NOMO-1 (cell line): ENCODE data around the gene INCA1.

Experiments
- DNase-seq, 2 experiments: peaks; one replicate each; lab custom pipeline; 2025; ENCODE audit not compliant: unreplicated experiment in 2 of 2; lab: John Stamatoyannopoulos, UW

INCA1 gene

DNA sequence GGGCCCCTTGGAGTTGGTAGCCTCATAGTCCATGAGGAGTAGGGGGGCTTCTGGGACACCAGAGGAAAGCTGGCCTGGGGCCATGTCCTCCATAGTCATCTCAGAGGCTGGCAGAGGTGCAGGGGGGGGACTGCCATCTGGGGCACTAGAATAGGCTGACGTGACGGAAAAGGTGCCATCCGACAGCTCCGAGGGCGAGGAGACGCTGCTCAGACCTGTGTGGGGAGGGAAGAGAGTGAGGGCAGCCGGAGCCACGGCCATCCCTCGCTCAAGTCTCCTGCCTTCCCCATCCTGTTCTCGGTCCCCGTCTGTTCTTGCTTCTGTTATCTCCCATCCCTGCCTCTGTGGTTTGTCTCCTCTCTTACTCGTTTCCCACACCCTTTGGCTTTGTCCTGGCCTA lies 25.0 kb downstream of the INCA1 start:
- no peak for DNase-seq

GRCh38 chr17:4971826-4972225 lies 25.5 kb downstream of the INCA1 start:
- DNase-seq, result no peak

DNA sequence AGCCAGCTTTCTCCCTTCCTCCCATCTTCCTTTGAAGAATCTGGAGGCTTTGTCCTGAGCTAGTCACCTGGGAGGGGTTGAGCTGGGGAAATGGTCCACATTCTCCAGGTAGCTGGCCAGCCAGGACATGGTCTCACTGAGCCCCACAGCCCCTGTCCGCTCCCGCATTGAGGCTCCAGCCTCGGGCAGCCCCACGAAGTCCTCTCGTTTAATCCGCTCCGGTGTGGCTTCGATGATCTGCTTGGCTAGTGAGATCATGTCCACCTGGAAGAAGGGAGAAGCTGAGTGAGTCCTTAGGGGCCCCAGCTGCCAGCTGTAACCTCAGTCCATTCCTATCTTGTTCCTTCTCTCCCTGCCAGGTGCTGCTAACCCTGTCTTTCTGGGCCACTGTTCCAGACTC lies 27.0 kb downstream of the INCA1 start:
- DNase-seq, result no peak

DNA sequence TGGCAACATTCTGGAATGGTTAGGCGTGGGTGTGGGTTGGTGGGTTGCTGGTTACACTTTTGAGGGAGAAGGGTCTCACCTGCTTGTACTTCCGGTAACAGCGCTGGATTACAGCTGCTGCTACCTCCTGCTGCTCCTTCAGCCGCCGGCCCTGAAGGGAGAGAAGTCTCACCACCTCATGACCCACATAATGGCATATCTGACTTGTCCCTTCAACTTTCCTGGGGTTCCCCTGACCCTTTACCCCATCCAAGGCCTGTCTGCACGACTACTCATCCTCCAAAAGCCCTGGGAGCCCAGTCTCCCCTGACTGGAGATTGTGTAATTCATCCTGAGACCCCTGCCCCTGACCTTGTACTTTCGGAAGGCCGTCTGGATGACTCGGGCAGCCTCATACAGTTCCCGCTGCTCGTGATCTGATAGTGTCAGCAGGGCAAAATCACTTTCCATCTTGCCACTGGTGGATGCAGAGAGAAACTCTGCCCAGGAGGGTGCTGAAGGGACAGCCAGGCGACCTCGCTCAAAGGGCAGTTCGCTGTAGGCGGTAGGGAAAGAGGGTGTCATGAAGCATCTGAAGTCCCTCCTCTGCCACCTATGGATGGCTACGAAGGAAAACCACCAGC lies 27.7 kb downstream of the INCA1 start:
- DNase-seq, result no peak

- no peak for DNase-seq
These were observed 28.2 kb downstream of the INCA1 start for GRCh38 chr17:4969047-4969550.

- DNase-seq, result no peak
These were observed 28.8 kb downstream of the INCA1 start for GRCh38 chr17:4968486-4969046.

GRCh38 chr17:4967539-4968485 lies 29.5 kb downstream of the INCA1 start, which contains the start of gene SPAG7:
Gene SPAG7, minus strand, starts transcription at chr17:4967817. Its CDS starts 13 bp downstream, at chr17:4967804.
- peak; percentile 93 to 95 for DNase-seq

DNA sequence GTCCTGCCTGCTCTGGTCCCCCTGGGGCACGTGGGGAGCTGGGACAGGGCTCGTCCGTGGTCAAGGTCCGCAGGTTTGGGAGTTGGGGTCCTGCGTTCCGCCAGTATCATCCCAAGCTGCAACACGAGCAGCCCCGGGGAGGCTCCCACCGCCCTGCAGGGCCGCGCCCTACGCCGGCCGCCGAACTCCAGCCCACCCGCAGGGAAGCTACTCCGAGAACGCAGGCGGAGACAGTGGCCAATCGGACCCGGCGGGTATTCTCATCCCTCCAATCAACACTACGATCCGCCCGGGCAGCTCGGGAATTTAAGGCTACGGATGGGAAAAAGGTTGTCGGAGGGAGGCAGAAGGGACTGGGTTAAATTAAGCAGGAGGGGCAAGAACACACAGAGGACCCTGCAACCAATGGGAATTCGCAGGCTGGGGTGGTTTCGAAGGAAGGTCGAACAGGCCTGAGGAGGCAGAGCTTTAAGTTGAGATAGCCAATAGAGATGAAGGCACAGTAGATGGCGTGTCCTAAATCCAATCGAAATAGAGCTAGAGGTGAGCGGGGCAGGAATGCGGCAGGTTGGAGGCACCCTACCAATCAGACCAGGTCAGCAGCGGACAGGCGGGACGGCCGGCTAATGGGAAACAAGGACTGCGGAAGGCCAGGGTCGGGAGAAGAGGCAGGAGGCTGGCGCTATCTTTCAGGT lies 30.3 kb downstream of the INCA1 start:
- DNase-seq, result peak; percentile 99 to 100

GRCh38 chr17:4965311-4965986 lies 31.9 kb downstream of the INCA1 start:
- no peak for DNase-seq

DNA sequence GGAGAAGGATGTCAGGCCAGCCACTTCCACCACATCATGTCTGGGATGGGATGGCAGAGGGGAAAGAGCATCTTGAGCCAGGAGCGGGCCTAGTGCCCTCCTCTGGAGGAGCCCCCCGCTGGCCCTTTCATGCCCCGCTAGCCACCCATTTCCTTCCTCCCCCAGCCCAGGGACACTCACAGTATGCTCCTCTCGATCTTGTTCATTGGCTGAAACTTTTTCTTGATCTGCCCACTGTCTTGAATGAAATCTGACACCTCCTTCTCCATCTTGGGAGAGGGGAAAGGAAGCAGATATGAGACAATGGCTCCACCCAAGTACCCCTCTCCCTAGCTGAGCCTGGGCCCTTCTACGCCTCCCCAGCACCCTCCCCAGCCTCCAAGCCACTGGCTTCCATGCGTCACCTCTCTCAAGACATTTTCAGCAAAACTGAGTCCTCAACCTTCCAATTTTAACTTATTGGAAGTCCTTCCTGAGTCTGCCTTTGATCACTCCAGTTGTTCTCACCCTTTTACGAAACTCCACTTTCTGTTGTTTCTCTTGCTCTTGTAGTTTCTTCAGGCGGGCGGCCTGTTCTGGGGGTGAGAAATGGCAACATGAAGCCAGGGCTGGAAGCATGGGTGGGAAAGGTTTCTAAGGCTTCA lies 36.9 kb downstream of the INCA1 start:
- DNase-seq, result no peak

DNA sequence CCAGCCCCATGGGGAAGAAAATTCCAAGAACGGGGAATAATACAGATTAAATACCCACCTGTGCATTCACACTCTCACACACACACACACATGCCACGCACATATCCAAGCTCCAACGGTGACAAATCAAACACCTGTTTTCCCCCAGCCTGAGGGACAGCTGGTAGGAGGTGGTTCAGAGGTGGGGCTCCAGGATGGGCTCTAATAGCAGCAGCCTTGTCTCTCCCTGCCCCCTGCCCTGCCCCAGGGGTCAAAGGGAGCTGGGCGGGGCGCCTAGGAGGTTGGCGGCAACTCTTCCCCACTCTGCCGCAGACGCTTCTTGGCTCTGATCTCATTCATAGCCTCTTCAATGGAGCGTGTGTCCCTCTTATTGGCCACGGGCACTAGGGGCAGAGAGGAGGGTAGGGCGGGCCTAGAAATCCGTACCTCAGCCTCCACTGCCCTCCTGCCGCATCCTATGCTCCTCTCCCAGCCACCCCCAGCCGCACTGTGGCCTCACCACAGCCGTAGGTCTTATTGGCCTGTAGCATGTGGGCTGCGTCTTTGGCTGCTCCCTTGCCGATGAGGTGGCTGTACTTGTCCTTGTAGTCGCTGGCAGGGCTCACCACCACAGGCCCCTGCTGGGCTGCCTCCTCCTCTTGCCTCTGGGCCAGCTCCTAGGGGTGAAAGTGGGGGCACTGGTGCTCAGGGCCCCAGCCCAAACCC lies 37.9 kb downstream of the INCA1 start:
- DNase-seq, result no peak

DNA sequence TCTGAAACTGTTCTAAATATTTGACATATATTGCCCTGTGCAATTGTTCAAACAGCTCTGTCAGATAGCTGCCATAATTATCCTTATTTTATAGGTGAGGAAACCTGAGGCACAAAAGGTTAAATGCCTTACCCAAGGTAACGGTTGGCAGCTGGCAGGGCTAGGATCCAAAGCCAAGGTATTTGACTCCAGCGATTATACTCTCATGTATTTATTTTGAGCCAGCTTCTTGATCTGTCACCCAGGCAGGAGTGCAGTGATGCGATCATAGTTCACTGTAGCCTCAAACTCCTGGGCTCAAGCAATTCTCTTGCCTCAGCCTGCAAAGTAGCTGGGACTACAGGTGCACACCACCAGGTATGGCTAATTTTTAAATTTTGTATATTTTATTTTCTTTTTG lies 39.2 kb downstream of the INCA1 start:
- DNase-seq, result no peak

DNA sequence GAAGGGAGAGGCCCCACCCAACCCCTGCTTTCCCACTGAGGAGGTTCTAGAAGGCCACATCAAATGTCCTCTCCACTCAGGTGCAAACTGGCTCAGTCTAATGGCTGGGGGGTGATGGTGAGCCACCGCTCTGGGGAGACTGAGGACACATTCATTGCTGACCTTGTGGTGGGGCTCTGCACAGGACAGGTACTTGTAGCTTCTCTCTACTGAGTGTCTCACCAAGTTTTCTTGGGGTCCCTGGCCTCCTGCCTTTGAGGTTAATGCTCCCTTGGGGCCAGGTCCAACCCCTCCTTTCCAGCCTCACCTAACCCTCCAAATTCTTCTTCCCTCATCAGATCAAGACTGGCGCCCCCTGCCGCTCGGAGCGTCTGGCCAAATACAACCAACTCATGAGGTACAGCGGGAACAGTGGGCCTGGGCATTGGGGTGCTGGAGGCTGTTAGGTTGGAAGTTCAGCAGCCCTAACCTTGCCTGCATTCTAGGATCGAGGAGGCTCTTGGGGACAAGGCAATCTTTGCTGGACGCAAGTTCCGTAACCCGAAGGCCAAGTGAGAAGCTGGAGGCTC lies 40.7 kb downstream of the INCA1 start:
- no peak for DNase-seq

DNA sequence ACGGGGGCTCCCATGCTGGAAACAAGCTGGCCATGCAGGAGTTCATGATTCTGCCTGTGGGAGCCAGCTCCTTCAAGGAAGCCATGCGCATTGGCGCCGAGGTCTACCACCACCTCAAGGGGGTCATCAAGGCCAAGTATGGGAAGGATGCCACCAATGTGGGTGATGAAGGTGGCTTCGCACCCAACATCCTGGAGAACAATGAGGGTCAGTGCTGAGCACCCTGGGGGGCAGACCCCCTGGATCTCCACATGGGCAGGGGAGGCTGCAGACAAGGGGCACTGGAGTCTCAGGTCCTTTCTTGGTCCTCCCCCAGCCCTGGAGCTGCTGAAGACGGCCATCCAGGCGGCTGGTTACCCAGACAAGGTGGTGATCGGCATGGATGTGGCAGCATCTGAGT lies 42.2 kb downstream of the INCA1 start:
- DNase-seq, result no peak

DNA sequence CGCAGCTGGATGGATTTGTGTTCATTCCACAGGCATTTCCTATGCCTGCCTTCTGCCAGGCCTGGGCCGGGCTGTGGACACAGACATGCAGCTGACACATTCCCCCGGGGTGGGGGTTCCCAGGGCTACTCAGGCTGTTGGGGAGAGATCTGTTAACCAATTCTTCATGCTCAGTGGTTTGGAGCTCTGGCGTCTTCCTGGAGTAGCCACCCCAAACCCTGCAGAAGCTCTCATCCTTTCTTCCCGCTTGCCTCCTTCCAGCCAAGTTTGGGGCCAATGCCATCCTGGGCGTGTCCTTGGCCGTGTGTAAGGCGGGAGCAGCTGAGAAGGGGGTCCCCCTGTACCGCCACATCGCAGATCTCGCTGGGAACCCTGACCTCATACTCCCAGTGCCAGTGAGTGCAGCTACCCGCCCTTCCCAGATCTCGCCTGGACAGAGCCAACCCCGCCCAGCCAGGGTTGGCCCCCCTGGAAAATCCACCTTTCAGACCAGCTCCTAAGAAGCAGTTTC lies 43.8 kb downstream of the INCA1 start:
- no peak for DNase-seq

DNA sequence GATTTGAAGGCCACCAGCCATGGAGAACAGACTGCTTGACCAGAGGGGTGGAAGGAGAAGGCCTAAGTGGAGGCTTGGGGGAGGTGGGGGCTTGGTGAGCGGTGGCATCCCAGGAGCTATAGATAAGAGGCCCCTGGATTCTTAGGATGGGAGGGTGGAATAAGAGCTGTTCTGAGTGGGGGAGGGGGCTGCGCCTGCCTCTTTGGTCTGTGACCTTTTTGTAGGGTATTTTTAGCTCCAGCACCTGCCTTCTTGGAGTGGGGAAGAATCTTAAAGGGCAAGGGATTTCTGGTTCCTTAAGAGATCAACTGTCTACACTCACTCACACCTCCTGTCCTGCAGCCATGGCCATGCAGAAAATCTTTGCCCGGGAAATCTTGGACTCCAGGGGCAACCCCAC lies 45.8 kb downstream of the INCA1 start:
- DNase-seq, result no peak

GRCh38 chr17:4950746-4951204 lies 46.5 kb downstream of the INCA1 start, which contains the start of gene ENO3:
Gene ENO3, plus strand, starts transcription at chr17:4951119. Its CDS starts 711 bp downstream, at chr17:4951830.
- DNase-seq, result no peak

- peak in 1 of 2 experiments; percentile 62 for DNase-seq
These were observed 47.1 kb downstream of the INCA1 start for GRCh38 chr17:4950075-4950745.
